Amygdala (tissue), 56 donors: ENCODE results near the gene ICA1L.

Experiments used
- DNase-seq, 56 donors: peaks; one replicate each; lab custom pipeline; 2025; lab: John Stamatoyannopoulos, UW

ICA1L gene

DNA sequence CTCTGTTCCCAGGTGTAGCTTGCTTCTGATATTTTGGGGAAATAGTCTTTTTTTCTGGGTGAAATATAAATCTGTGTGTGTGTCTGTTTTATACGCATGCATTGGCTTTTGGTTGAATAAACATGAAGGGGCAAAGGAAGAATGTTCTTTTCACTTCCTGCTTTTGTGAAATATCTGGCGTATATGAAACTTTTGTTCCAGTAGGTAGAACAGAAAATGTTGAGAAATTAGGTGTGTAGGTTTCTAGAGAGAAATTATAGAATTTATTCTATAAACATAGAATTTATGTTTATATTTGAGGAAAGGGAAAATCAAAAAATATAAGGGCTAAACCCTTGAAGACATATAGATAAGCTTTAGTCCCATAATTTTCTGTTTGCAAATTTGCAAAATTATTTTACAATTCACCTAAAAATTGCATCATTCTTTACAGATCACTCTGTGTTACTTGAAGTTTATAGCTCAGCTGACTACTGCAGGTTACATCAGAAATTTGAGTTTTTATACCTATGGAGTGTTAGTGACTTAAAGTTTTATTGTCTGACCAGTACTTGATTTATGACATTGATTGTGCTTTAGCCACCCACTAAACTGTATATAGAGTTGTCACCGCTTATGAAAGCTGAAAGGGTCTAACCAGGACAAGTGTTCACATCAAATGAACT lies 120.7 kb downstream of the ICA1L start:
- no peak for DNase-seq

DNA sequence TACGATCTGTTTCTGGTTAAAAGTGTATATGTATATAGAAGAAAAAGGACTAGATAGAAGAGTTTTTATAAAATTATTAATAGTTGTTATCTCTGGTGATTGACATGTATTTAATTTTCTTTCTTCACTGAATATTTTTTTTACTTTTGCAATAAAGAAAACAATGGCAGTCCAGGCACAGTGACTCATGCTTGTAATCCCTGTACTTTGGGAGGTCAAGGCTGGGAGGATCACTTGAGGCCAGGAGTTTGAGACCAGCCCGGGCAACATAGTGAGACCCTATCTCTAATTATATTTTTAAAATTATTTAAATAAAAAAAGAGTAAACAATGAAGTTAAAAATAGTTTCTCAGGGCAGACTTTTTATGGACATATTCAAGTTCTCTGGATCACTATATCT lies 122.1 kb downstream of the ICA1L start:
- no peak for DNase-seq

DNA sequence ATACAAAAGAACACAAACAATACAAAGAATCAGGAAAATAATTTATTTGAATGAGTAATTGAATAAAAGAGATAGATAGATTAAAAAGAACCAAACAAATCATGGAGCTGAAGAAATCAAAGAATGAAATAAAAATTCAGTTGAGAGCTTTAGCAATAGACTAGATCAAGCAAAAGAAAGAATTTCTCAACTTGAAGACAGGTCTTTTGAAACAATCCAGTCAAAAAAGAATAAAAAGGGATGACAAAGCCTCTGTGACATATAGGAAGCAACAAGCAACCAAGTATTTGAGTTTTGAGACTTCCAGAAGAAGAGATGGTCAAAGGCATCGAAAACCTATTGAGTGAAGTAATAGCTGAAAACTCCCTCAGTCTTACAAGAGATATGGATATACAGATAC lies 128.0 kb downstream of the ICA1L start:
- no peak for DNase-seq

DNA sequence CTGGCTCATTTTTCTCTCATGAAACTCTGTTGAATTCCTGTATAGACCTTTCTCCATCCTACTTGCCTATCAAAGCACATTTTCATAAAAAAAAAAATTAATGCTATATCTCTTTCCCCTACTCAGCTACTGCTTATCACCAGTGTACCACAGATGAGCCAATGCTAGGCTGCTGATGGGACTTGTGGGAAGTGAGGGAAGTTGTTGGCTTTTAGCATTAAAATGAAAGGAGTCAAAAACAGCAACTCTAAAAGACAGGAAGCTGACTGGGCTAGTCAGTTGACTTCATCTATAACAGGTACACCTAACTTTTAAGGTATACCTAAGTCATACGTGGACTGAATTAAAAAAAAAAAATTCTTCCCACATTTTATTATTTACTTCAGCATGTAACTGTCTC lies 134.7 kb downstream of the ICA1L start:
- no peak for DNase-seq

DNA sequence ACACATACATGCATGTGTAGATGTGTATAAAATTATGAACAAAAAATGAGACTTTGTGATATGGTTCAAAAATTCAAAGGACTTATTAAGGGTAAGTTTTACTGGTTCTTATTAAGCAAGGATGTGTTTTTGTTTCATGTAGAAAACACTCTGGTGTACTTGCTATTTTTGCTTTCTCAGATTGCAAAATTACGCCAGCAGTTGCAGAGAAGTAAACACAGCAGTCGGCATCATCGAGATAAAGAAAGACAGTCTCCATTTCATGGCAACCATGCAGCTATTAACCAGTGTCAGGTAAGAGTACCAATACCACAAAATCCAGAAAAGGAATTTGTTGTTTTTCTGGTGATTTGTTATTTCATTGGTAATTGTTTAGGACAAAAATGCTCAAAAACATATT lies 145.5 kb downstream of the ICA1L start:
- DNase-seq, result no peak

DNA sequence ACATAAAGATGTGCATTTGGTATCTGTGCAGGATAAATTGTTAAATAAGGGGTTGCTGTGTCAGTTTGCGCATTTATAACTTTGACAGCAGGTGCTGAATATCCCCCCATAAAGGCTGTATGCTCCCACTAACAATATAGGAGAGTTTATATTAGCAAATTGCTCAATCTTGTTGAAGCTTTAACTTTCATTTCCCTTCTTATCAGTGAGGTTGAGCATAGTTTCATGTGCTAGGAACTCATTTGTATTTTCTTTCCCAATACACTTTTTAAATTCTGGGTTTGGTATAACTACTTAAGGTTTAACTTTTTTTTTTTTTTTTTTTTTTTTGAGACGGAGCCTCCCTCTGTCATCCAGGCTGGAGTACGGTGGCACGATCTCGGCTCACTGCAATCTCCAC lies 147.8 kb downstream of the ICA1L start:
- DNase-seq, result no peak
